B cell (primary cell): ENCODE data around the gene VSTM2L.

Source experiments
- CTCF ChIP-seq: fragments of 200-600 bp; IDR thresholded peaks from one replicate; pipeline ENCODE4 v1.8.0; 2022; ENCODE audit warnings: antibody characterized with exemption, mild to moderate bottlenecking
- EZH2 ChIP-seq: IDR thresholded peaks from 2 replicates; pipeline ENCODE4 v1.6.1; 2012; ENCODE audit warnings: borderline replicate concordance, low read depth, mild to moderate bottlenecking, moderate library complexity, low read length; ENCODE audit not compliant: insufficient read depth, poor library complexity, severe bottlenecking

- TF ChIP-seq CTCF = no peak
- no peak for TF ChIP-seq EZH2
Observed at GRCh38 chr20:37980383-37980782, 77.5 kb downstream of the VSTM2L start.
